OCI-LY3 (cell line): Measurements from ENCODE around the gene SLC6A2.

ENCODE experiments used
- EZH2phosphoT487 ChIP-seq: fragments of 200-600 bp; shearing (Covaris generic); IDR thresholded peaks from 2 replicates; pipeline ENCODE4 v1.6.1; 2018; ENCODE audit warnings: antibody characterized with exemption, mixed run types, low read depth
- TF ChIP-seq, protein P1 (sequence below): fragments of 200-600, 300-600 bp; sonication (generic); IDR thresholded peaks from 2 replicates; pipeline ENCODE4 v1.5.1; 2014; ENCODE audit warnings: antibody characterized with exemption, low read length, low read depth

GRCh38 chr16:55690841-55691240, 35.1 kb downstream of the SLC6A2 start:
- TF ChIP-seq, protein P1, sequence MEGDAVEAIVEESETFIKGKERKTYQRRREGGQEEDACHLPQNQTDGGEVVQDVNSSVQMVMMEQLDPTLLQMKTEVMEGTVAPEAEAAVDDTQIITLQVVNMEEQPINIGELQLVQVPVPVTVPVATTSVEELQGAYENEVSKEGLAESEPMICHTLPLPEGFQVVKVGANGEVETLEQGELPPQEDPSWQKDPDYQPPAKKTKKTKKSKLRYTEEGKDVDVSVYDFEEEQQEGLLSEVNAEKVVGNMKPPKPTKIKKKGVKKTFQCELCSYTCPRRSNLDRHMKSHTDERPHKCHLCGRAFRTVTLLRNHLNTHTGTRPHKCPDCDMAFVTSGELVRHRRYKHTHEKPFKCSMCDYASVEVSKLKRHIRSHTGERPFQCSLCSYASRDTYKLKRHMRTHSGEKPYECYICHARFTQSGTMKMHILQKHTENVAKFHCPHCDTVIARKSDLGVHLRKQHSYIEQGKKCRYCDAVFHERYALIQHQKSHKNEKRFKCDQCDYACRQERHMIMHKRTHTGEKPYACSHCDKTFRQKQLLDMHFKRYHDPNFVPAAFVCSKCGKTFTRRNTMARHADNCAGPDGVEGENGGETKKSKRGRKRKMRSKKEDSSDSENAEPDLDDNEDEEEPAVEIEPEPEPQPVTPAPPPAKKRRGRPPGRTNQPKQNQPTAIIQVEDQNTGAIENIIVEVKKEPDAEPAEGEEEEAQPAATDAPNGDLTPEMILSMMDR: no peak
- no peak for TF ChIP-seq EZH2phosphoT487
